Upper lobe of left lung (tissue), 6 donors: Measurements from ENCODE around the gene EDEM2. TPM values are rescaled to one million over a fixed set of nuclear protein-coding genes. Genes with fewer than 3 reads are reported as not detected.

Experiments used
- ATAC-seq, 2 donors: fragments of 200-7000 bp; cut with Tn5 transposase; one replicate each; pipeline ENCODE4 v1.9.1; 2022; ENCODE audit warnings: mild to moderate bottlenecking in 2 of 2, moderate library complexity in 2 of 2; ENCODE audit not compliant: low FRiP score in 2 of 2
- DNase-seq, 2 donors: peaks; one replicate each; pipeline ENCODE4 v3.0.0-alpha.2; 2019 to 2020
- H3K27ac ChIP-seq, 4 donors: fragments of 200-600 bp; sonication (generic); one replicate each; pipeline ENCODE4 v1.5.1; 2016 to 2019
- H3K27me3 ChIP-seq, 4 donors: fragments of 200-600 bp; sonication (generic); one replicate each; pipeline ENCODE4 v1.5.1; 2017 to 2019
- H3K36me3 ChIP-seq, 4 donors: fragments of 200-600 bp; sonication (generic); one replicate each; pipeline ENCODE4 v1.5.1; 2016 to 2019
- H3K4me1 ChIP-seq, 4 donors: fragments of 200-600 bp; sonication (generic); one replicate each; pipeline ENCODE4 v1.5.1; 2018 to 2019
- H3K4me3 ChIP-seq, 4 donors: fragments of 200-600 bp; sonication (generic); one replicate each; pipeline ENCODE4 v1.5.1; 2017 to 2019; ENCODE audit warnings: mild to moderate bottlenecking in 2 of 4, moderate library complexity in 1 of 4
- H3K9me3 ChIP-seq, 4 donors: fragments of 200-600 bp; sonication (generic); one replicate each; pipeline ENCODE4 v1.5.1; 2018 to 2019
- EP300 ChIP-seq, 4 donors: sonication (generic); formaldehyde crosslinking; IDR thresholded peaks; one replicate each; pipeline ENCODE4 v1.5.1; 2017; ENCODE audit warnings: antibody characterized with exemption in 4 of 4, control low read depth in 2 of 4
- POLR2A ChIP-seq, 4 donors: fragments of 450-650 bp; IDR thresholded peaks; one replicate each; pipeline ENCODE4 v1.5.1; 2016 to 2017; ENCODE audit warnings: antibody characterized with exemption in 4 of 4, mild to moderate bottlenecking in 2 of 4
- POLR2AphosphoS5 ChIP-seq, 2 donors: sonication (generic); formaldehyde crosslinking; IDR thresholded peaks; one replicate each; pipeline ENCODE4 v1.5.1; 2017; ENCODE audit warnings: antibody characterized with exemption in 2 of 2
- WGBS, 2 donors: methylation state at CpG; one replicate each; pipeline ENCODE4 v1.1.5; 2017 to 2018; 5-methylcytosine and 5-hydroxymethylcytosine counted together
- total RNA-seq, 6 donors: library from RNA; depleted of rRNA in 4 of 6; stranded (reverse); fragments of >200 nt in 4 of 6; gene quantifications; one replicate each; pipeline versions ENCODE4 v1.1.0 to v1.2.1, GENCODE V29; 2016 to 2021
- TF ChIP-seq, protein P1 (sequence below), 6 experiments: fragments of 450-650 bp in 4 of 6; fragments of 200-600 bp in 2 of 6; sonication (generic) in 2 of 6; IDR thresholded peaks; one replicate each; pipeline ENCODE4 v1.5.1; 2016 to 2019; ENCODE audit warnings: antibody characterized with exemption in 6 of 6
- donor health status: DM: no; HTN: no; CAD: no; lungs with moderate emphysema.
- donor health status: DM: no; HTN: yes; CAD: no; lungs with severe emphysema.

The EDEM2 gene
- total RNA-seq, 6 donors from 2014 or later = 22.0 to 46.2 (median 35.6) TPM

DNA sequence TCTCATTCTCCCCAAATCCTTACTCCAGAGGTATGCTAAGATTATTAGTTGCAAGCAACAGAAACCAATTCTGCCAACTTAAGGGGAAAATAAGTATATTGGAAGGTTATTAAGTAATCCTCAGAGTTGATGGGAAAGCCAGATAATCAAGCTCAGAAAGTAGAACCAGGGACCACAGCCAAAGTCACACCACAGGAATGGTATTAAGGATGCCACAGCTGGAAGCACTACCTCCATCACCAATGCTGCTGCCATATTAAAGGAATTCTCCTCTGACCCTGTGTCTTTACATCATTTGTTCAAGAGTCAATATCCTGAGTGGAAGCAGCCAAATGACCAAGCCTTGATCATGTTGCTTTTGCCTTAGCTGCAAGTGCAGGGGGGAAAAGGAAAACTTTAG, 34.6 kb upstream of the EDEM2 start:
- Histone ChIP-seq H3K27ac (no peak overlapping the region), H3K4me1 (no peaks in the 10 kb centered on the region), H3K4me3 (no peak overlapping the region), H3K27me3 (no peaks in the 10 kb centered on the region), H3K9me3 (no peaks in the 10 kb centered on the region), H3K36me3 (peaks cover 0 to under 1% (median under 1%) of the 10 kb centered on the region in 4 donors)
- DNase-seq (no peak), ATAC-seq (no peak)
- TF ChIP-seq POLR2AphosphoS5 (IDR thresholded peaks at IDR 0.05) (no peak), POLR2A (IDR thresholded peaks at IDR 0.05) (no peak), EP300 (IDR thresholded peaks at IDR 0.05) (no peak)
- TF ChIP-seq, protein P1, sequence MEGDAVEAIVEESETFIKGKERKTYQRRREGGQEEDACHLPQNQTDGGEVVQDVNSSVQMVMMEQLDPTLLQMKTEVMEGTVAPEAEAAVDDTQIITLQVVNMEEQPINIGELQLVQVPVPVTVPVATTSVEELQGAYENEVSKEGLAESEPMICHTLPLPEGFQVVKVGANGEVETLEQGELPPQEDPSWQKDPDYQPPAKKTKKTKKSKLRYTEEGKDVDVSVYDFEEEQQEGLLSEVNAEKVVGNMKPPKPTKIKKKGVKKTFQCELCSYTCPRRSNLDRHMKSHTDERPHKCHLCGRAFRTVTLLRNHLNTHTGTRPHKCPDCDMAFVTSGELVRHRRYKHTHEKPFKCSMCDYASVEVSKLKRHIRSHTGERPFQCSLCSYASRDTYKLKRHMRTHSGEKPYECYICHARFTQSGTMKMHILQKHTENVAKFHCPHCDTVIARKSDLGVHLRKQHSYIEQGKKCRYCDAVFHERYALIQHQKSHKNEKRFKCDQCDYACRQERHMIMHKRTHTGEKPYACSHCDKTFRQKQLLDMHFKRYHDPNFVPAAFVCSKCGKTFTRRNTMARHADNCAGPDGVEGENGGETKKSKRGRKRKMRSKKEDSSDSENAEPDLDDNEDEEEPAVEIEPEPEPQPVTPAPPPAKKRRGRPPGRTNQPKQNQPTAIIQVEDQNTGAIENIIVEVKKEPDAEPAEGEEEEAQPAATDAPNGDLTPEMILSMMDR (IDR thresholded peaks at IDR 0.05) = no peak

DNA sequence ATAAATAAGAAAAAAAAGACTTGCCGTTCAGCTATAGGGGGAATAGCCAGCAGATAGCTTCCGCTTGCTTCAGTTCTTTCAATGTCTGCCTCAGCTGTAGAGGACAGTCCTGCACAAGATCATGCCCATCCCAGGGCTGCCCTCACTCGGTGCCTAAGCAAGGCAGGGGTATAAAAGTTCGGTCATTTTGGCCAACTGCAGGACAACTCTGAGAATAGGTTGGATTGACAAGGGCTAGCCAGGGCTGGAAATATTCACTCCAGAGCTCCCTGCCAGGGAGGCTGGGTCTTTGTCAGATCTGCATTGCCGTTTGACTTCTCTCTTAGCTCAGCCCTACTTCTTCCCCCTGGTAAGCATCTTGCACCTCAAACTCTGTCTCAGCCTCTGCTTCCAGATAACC, 33.1 kb upstream of the EDEM2 start:
- H3K27me3 ChIP-seq = no peaks in the 10 kb centered on the region
- DNase-seq (no peak), ATAC-seq (no peak)
- H3K36me3 ChIP-seq = peaks cover 0 to 9% (median 3%) of the 10 kb centered on the region in 4 donors
- no peaks in the 10 kb centered on the region for H3K9me3 ChIP-seq
- H3K4me1 ChIP-seq = no peaks in the 10 kb centered on the region
- H3K4me3 ChIP-seq = no peak overlapping the region
- 93 to 95% methylated on average over 5 of the region's 5 CpGs for WGBS, 2 donors
- H3K27ac ChIP-seq = no peak overlapping the region
- no peak for TF ChIP-seq POLR2A (IDR thresholded peaks at IDR 0.05)
- no peak for TF ChIP-seq EP300 (IDR thresholded peaks at IDR 0.05)
- TF ChIP-seq POLR2AphosphoS5 (IDR thresholded peaks at IDR 0.05) = no peak
- TF ChIP-seq, protein P1 (IDR thresholded peaks at IDR 0.05) = no peak

DNA sequence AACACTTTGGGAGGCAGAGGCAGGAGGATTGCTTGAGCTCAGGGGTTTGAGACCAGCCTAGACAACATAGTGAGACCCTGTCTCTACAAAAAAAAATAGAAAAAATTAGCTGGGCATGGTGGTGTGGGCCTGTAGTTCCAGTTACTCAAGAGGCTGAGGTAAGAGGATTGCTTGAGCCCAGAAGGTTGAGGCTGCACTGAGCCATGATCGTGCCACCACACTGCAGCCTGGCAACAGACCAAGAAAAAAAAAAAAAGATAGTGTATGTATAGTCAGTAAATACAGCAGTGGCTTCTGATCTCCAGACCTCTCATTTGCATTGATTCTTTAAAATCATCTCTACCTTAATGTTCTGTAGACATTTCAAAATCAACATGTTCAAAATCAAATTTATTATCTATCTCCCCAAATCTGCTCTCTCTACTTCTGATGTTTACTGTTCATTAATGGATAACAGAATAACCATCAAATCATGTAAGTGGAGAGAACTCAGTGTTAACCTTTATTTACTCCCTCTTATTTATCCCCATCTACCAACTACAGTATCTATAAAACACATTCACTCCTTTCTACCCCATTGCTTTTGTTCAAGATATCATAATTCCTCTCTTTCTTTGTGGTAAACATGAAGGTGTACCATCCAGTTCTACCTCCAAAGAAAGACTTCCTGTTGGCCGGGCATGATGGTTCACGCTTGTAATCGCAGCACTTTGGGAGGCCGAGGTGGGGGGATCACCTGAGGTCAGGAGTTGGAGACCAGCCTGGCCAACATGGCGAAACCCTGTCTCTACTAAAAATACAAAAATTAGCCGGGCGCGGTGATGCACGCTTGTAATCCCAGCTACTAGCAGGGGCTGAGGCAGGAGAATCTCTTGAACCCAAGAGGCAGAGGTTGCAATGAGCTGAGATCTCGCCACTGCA, 32.4 kb upstream of the EDEM2 start:
- DNase-seq (no peak), ATAC-seq (no peak)
- H3K27me3 ChIP-seq = no peaks in the 10 kb centered on the region
- H3K4me3 ChIP-seq = no peak overlapping the region
- no peak overlapping the region for H3K27ac ChIP-seq
- WGBS, 2 donors = 91 to 92% methylated on average over 11 of the region's 11 CpGs
- H3K9me3 ChIP-seq = no peaks in the 10 kb centered on the region
- H3K4me1 ChIP-seq = peaks cover 0 to 5% (median under 1%) of the 10 kb centered on the region in 4 donors
- peaks cover 0 to 9% (median 3%) of the 10 kb centered on the region in 4 donors for H3K36me3 ChIP-seq
- TF ChIP-seq POLR2A (IDR thresholded peaks at IDR 0.05) = no peak
- no peak for TF ChIP-seq EP300 (IDR thresholded peaks at IDR 0.05)
- no peak for TF ChIP-seq POLR2AphosphoS5 (IDR thresholded peaks at IDR 0.05)
- TF ChIP-seq, protein P1 (IDR thresholded peaks at IDR 0.05) = no peak

DNA sequence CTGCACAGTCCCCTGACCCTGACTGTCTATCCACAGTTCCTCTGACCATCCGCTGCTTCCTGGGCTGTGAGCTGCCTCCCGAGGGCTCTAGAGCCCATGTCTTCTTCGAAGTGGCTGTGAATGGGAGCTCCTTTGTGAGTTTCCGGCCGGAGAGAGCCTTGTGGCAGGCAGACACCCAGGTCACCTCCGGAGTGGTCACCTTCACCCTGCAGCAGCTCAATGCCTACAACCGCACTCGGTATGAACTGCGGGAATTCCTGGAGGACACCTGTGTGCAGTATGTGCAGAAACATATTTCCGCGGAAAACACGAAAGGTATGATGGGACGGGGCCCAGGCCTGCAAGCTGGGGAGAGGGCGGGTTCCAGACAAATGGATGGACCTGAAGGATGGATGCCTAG, 29.0 kb upstream of the EDEM2 start:
- Histone ChIP-seq H3K9me3 (no peaks in the 10 kb centered on the region), H3K27ac (no peak overlapping the region), H3K27me3 (no peaks in the 10 kb centered on the region), H3K36me3 (peaks cover 0 to 9% (median 3%) of the 10 kb centered on the region in 4 donors), H3K4me3 (no peak overlapping the region), H3K4me1 (peaks cover 8 to 29% (median 17%) of the 10 kb centered on the region in 4 donors)
- TF ChIP-seq POLR2AphosphoS5 (IDR thresholded peaks at IDR 0.05) = no peak
- TF ChIP-seq EP300 (IDR thresholded peaks at IDR 0.05) = no peak
- TF ChIP-seq, protein P1 (IDR thresholded peaks at IDR 0.05) = no peak
- no peak for TF ChIP-seq POLR2A (IDR thresholded peaks at IDR 0.05)
- DNase-seq = no peak
- WGBS, 2 donors = 93 to 98% methylated on average over 14 of the region's 14 CpGs
- no peak for ATAC-seq
